Fibroblast of mammary gland (primary cell): ENCODE data around the gene FAT2.
"Not testable (repeated sequence)": the region's sequence is repeated elsewhere in the genome, so short reads cannot be mapped to it uniquely, and the experiment has no call there.

Source experiments
- DNase-seq: peaks from one replicate; pipeline ENCODE4 v3.0.0-alpha.2; 2010; ENCODE audit warnings: low read depth
- H3K4me3 ChIP-seq: 2 replicates; pipeline ENCODE4 v1.5.1; 2011; ENCODE audit warnings: low read depth, mild to moderate bottlenecking, low read length, moderate library complexity; ENCODE audit not compliant: control insufficient read depth
- CTCF ChIP-seq: conservative IDR thresholded peaks from 2 replicates; pipeline ENCODE4 v1.5.1; 2011; ENCODE audit warnings: low read depth, low read length, inconsistent platforms; ENCODE audit not compliant: control insufficient read depth, insufficient read depth

FAT2 gene

DNA sequence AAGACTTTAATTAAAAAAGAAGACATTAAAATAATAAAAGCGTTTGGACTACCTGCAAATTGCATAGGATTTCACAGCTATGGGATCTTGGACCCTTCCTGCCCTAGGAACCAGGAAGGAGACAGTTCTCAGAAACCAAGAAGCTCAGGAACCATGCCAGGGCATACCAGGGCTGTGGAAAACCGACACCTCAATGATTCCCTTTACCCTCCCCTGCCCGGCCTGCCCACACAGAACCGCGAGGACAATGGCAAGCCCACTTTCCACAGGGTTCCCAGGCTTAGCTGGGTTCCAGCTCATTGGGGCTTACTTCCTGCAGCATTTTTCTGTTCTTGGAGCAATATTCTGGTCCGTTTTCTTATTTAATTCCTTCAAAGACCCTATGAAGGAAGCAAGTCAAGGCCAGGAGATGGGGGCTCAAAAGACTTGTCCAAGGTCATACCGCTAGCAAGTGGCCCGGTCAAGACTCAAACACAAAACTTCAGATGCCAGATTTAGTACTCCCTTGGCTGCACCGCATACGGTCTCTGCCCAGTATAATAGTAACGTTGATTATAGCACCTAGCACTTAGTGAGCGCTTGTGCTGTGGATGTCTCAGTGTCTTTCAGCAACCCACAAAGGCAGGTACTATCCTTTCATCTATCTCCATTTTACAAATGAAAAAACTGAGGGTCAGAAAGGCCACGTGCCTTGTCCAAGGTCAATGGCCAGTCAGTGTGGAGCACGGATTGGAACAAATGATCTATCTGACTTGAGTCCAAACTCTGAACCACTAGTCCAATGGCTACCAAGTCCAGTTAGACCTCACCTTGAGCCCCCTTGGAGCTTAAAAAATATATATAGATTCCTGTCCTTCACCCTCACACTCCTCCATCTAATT is 6.8 kb downstream of the FAT2 start:
- no peak overlapping the region for H3K4me3 ChIP-seq
- no peak for TF ChIP-seq CTCF
- no peak for DNase-seq

DNA sequence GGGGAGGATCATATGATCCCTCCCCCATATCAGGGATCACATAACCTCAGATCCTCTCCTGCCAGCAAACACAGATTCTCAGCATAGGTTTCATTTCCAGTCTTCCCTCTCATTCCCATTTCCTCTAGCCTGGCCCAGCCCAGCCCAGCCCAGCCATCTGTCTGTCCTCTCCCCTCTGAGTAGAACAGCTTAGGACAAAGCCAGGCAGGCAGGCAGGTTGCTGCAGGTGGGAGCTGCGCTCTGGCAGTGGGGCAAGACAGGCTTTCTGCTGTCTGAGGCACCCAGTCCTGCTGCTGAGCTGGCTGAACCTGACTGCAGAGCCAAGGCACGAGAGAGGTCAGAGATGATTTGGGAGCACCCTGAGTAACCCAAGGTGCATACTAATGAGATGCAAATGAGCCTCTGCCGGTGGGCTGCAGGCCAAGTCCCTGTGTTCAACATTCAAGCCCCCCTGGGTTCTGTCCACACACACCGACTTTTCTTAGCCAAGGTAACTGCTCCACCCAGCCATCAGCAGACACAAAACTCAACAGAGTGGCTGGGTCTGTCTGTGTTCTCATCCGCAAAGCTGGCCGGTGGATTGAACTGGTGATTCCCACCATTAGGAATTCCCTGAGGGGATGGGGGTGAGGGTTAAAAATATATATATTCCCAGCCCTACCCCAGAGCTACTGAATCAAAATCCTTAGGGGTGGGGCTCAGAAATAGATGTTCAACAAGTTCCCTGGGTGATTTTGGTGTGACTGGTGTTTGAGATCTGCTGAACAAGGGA is 9.1 kb downstream of the FAT2 start:
- TF ChIP-seq CTCF = no peak
- DNase-seq = no peak
- no peak overlapping the region for H3K4me3 ChIP-seq

DNA sequence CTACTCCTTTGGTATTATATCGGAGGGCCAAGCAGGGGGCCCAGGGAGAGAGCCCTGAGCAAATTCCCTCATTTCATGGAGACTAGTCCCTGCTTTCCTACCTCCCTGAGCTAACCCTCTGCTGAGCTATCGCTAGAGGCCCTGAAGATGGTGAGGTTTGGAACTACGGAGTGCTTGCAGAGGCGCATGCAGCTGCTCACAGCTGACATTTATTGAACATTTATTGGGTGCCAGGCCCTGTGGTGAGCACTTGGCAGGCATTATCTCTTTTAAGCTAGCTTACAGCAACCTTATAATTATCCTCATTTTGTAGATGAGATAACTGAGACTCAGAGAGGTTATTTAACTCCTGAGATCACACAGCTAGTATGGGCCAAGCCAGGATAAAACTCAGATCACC is 9.8 kb downstream of the FAT2 start:
- DNase-seq = no peak
- no peak overlapping the region for H3K4me3 ChIP-seq
- TF ChIP-seq CTCF = no peak

DNA sequence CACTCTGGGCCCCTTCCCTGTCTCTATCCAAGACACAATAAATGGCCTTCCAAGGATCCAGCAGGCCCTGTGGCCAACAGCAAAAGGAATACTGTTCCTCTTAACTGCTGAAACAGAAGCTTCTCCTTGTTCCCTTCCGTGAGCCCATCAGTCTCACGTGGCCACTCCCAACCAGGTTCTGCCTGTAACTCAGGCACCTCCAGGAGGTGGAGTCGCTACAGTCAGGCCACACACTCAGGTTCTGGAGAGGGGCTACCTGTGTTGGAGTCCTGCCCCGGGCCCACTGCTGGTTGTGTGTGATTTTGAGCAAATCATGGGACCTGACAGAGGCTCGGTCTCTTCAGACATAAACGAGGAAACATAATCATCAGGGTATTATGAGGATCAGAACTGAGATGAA is 10.3 kb downstream of the FAT2 start:
- TF ChIP-seq CTCF = no peak
- DNase-seq = no peak
- no peak overlapping the region for H3K4me3 ChIP-seq

- no peak overlapping the region for H3K4me3 ChIP-seq
- no peak for DNase-seq
- TF ChIP-seq CTCF = no peak
Observed at GRCh38 chr5:151580239-151580638, 10.9 kb downstream of the FAT2 start.

- not testable (repeated sequence) for DNase-seq, H3K4me3 ChIP-seq
Observed at GRCh38 chr5:151579146-151579545, 12.0 kb downstream of the FAT2 start.

- H3K4me3 ChIP-seq = no peak overlapping the region
- TF ChIP-seq CTCF = no peak
- DNase-seq = no peak
Observed at GRCh38 chr5:151578326-151579025, 12.7 kb downstream of the FAT2 start.
